Measurements from ENCODE around the gene ASAP2. TPM values are rescaled to one million over a fixed set of nuclear protein-coding genes. Genes with fewer than 3 reads are reported as not detected.

ASAP2 gene
- total RNA-seq, 1 experiment from 2014 or later = 14.3 TPM

GRCh38 chr2:9300829-9301453, 94.3 kb downstream of the ASAP2 start (continued):
- no peak for TF ChIP-seq ZNF425 (CRISPR knock-in tag; conservative IDR thresholded peaks at IDR 0.05)
- TF ChIP-seq USF1 (CRISPR knock-in tag; IDR thresholded peaks at IDR 0.05) = no peak
- no peak for TF ChIP-seq TCF7 (CRISPR knock-in tag; IDR thresholded peaks at IDR 0.05; ENCODE audit: low read depth)
- no peak for TF ChIP-seq MYBL2 (CRISPR knock-in tag; IDR thresholded peaks at IDR 0.05)
- TF ChIP-seq ZNF263 (CRISPR knock-in tag; IDR thresholded peaks at IDR 0.05; ENCODE audit: low read depth) = no peak
- no peak for TF ChIP-seq AR (CRISPR knock-in tag; IDR thresholded peaks at IDR 0.05)

- Mint-ChIP-seq H3K4me1 (peaks cover 24% of the 10 kb centered on the region), H3K9me3 (no peaks in the 10 kb centered on the region), H3K36me3 (no peaks in the 10 kb centered on the region), H3K27me3 (ENCODE audit: low read depth) (no peaks in the 10 kb centered on the region), H3K27ac (no peak overlapping the region), H3K4me3 (no peak overlapping the region)
- ChIA-PET CTCF (no interaction called here), POLR2A (no interaction called here)
- TF ChIP-seq ATF3 (CRISPR knock-in tag; conservative IDR thresholded peaks at IDR 0.05) (no peak), HMGXB4 (CRISPR knock-in tag; IDR thresholded peaks at IDR 0.05) (no peak), JAZF1 (CRISPR knock-in tag; IDR thresholded peaks at IDR 0.05) (no peak), IRF1 (CRISPR knock-in tag; IDR thresholded peaks at IDR 0.05) (no peak), NFATC4 (CRISPR knock-in tag; IDR thresholded peaks at IDR 0.05) (no peak), MYBL2 (CRISPR knock-in tag; IDR thresholded peaks at IDR 0.05) (no peak)
- ATAC-seq (no peak), DNase-seq (ENCODE audit: low spot score) (no peak)
Measured at GRCh38 chr2:9302755-9303154, 96.1 kb downstream of the ASAP2 start.

- Mint-ChIP-seq H3K36me3 (no peaks in the 10 kb centered on the region), H3K27me3 (ENCODE audit: low read depth) (no peaks in the 10 kb centered on the region), H3K9me3 (no peaks in the 10 kb centered on the region), H3K4me1 (peaks cover 24% of the 10 kb centered on the region), H3K27ac (no peak overlapping the region), H3K4me3 (no peak overlapping the region)
- ChIA-PET POLR2A (no interaction called here), CTCF (no interaction called here)
- ATAC-seq (no peak), DNase-seq (ENCODE audit: low spot score) (no peak)
- TF ChIP-seq E2F5 (CRISPR knock-in tag; IDR thresholded peaks at IDR 0.05) = no peak
- no peak for TF ChIP-seq SOX15 (CRISPR knock-in tag; IDR thresholded peaks at IDR 0.05)
- TF ChIP-seq NFE2L1 (CRISPR knock-in tag; IDR thresholded peaks at IDR 0.05) = no peak
- no peak for TF ChIP-seq TCF7 (CRISPR knock-in tag; IDR thresholded peaks at IDR 0.05; ENCODE audit: low read depth)
- no peak for TF ChIP-seq AFF4 (CRISPR knock-in tag; IDR thresholded peaks at IDR 0.05; ENCODE audit: borderline replicate concordance)
- no peak for TF ChIP-seq FOXJ3 (CRISPR knock-in tag; IDR thresholded peaks at IDR 0.05; ENCODE audit: borderline replicate concordance)
Measured at GRCh38 chr2:9303528-9304225, 97.1 kb downstream of the ASAP2 start.

Measured in WTC11 (cell line).